Endothelial cell of umbilical vein (primary cell): ENCODE measurements around the gene LDLRAD4. TPM values are rescaled to one million over a fixed set of nuclear protein-coding genes. Genes with fewer than 3 reads are reported as not detected.

Source experiments
- BruUV-seq: library from RNA; stranded (reverse); fragments of 400-500 nt; replicated peaks from 2 replicates; lab custom pipeline; 2021; lab: Mats Ljungman, UMichigan
- CTCF ChIA-PET: fragments of 300-600, 350-600 bp; sonication (Branson Sonifier 250); formaldehyde crosslinking; loops from one replicate; lab custom pipeline; 2021; ENCODE audit warnings: antibody characterized with exemption, inconsistent platforms; lab: Charles Lee
- POLR2A ChIA-PET: fragments of 300-600, 350-600 bp; sonication (Branson Sonifier 250); formaldehyde crosslinking; loops from one replicate; lab custom pipeline; 2021; ENCODE audit warnings: antibody characterized with exemption, inconsistent platforms; lab: Charles Lee
- DNase-seq: peaks from one replicate; pipeline ENCODE4 v3.0.0-alpha.2; 2011; ENCODE audit warnings: low read depth, low spot score
- FAIRE-seq: peaks from 2 replicates; lab custom pipeline; 2011; peaks lifted over from hg19 to GRCh38; lab: Jason Lieb, UNC
- H2AFZ ChIP-seq: 2 replicates; pipeline ENCODE4 v1.6.0; 2012; ENCODE audit warnings: low read depth, low read length, control low read depth, inconsistent platforms
- H3K27ac ChIP-seq: 2 replicates; pipeline ENCODE4 v1.5.1; 2011; ENCODE audit warnings: low read depth, mild to moderate bottlenecking, control low read depth, low read length, moderate library complexity; ENCODE audit not compliant: insufficient read depth
- H3K27me3 ChIP-seq, 2 experiments: 2 replicates each; pipeline versions ENCODE4 v1.6.0 to v1.6.1; 2011; ENCODE audit warnings: low read length in 2 of 2, mixed read lengths in 1 of 2; ENCODE audit not compliant: control insufficient read depth in 2 of 2, insufficient read depth in 2 of 2
- H3K36me3 ChIP-seq, 2 experiments: 2 replicates in 1 of 2; 3 replicates in 1 of 2; pipeline ENCODE4 v1.5.1; 2011; ENCODE audit warnings: low read length in 2 of 2, mild to moderate bottlenecking in 1 of 2, moderate library complexity in 1 of 2; ENCODE audit not compliant: control insufficient read depth in 2 of 2, insufficient read depth in 2 of 2; ENCODE audit errors: extremely low read depth in 1 of 2
- H3K4me1 ChIP-seq: 3 replicates; pipeline ENCODE4 v1.5.1; 2011; ENCODE audit warnings: mild to moderate bottlenecking, low read length; ENCODE audit not compliant: control insufficient read depth, insufficient read depth; ENCODE audit errors: extremely low read depth
- H3K4me2 ChIP-seq: 2 replicates; pipeline ENCODE4 v1.6.1; 2011; ENCODE audit warnings: low read length, control low read depth, mixed read lengths; ENCODE audit not compliant: insufficient read depth
- H3K4me3 ChIP-seq, 3 experiments: fragments of 200-600 bp in 1 of 3; sonication (generic), shearing (Covaris generic) in 1 of 3; replicated peaks in 1 of 3; 2 replicates each; pipeline ENCODE4 v1.5.1; 2011 to 2016; ENCODE audit warnings: control low read depth in 3 of 3, low read length in 3 of 3, mild to moderate bottlenecking in 2 of 3, inconsistent platforms in 1 of 3, low read depth in 1 of 3, moderate library complexity in 1 of 3; ENCODE audit not compliant: insufficient read depth in 1 of 3
- H3K79me2 ChIP-seq: 2 replicates; pipeline ENCODE4 v1.6.0; 2012; ENCODE audit warnings: low read length, inconsistent platforms; ENCODE audit not compliant: control insufficient read depth, insufficient read depth
- H3K9ac ChIP-seq: replicated peaks from 2 replicates; pipeline ENCODE3; 2011; ENCODE audit warnings: low read length, control low read depth; ENCODE audit not compliant: insufficient read depth; ENCODE audit errors: extremely low read depth
- H3K9me1 ChIP-seq: replicated peaks from 3 replicates; pipeline ENCODE4 v1.6.0; 2011; ENCODE audit warnings: mild to moderate bottlenecking, low read length; ENCODE audit not compliant: control insufficient read depth, insufficient read depth; ENCODE audit errors: extremely low read depth
- H3K9me3 ChIP-seq: replicated peaks from 2 replicates; pipeline ENCODE4 v1.5.1; 2012; ENCODE audit warnings: low read length, inconsistent platforms; ENCODE audit not compliant: control insufficient read depth, insufficient read depth
- H4K20me1 ChIP-seq: replicated peaks from 2 replicates; pipeline ENCODE3; 2011; ENCODE audit warnings: mild to moderate bottlenecking, low read length; ENCODE audit not compliant: control insufficient read depth, insufficient read depth; ENCODE audit errors: extremely low read depth
- CTCF ChIP-seq, 2 donors: IDR thresholded peaks; 1 replicate in 1 of 2; 2 replicates in 1 of 2; pipeline ENCODE4 v1.5.1; 2011; ENCODE audit warnings: low read length in 2 of 2, mild to moderate bottlenecking in 2 of 2, moderate library complexity in 2 of 2, control low read depth in 1 of 2, inconsistent platforms in 1 of 2, low read depth in 1 of 2; ENCODE audit not compliant: insufficient read depth in 1 of 2; ENCODE audit errors: extremely low read depth in 1 of 2
- EZH2 ChIP-seq: IDR thresholded peaks from 2 replicates; pipeline ENCODE4 v1.6.1; 2012; ENCODE audit warnings: borderline replicate concordance, low read depth, mild to moderate bottlenecking, moderate library complexity, low read length, inconsistent platforms; ENCODE audit not compliant: severe bottlenecking
- FOS ChIP-seq: IDR thresholded peaks from 2 replicates; pipeline ENCODE4 v1.6.1; 2011; ENCODE audit warnings: mild to moderate bottlenecking, low read length, moderate library complexity, borderline replicate concordance; ENCODE audit not compliant: insufficient read depth
- GATA2 ChIP-seq: IDR thresholded peaks from 2 replicates; pipeline ENCODE4 v1.7.0; 2011; ENCODE audit warnings: low read depth, mild to moderate bottlenecking, moderate library complexity, mixed read lengths, low read length; ENCODE audit not compliant: insufficient read length, insufficient read depth
- JUN ChIP-seq: IDR thresholded peaks from 2 replicates; pipeline ENCODE4 v1.6.1; 2011; ENCODE audit warnings: borderline replicate concordance, low read depth; ENCODE audit not compliant: insufficient read length, insufficient read depth
- MYC ChIP-seq: IDR thresholded peaks from one replicate; pipeline ENCODE4 v1.6.1; 2011; ENCODE audit warnings: mild to moderate bottlenecking, low read depth, low read length
- POLR2A ChIP-seq: IDR thresholded peaks from 2 replicates; pipeline ENCODE4 v1.6.1; 2012; ENCODE audit warnings: low read depth, mild to moderate bottlenecking, control low read depth, low read length
- POLR2AphosphoS5 ChIP-seq: IDR thresholded peaks from 2 replicates; pipeline ENCODE4 v1.6.1; 2012; ENCODE audit warnings: low read depth, mild to moderate bottlenecking, control low read depth, low read length, moderate library complexity; ENCODE audit not compliant: insufficient read depth
- dilution Hi-C: fragments of 300-500 bp; cut with MboI; formaldehyde crosslinking; loops from one replicate; pipeline ENCODE4 v1.15.0; 2019; ENCODE audit warnings: low sequenced_read_pairs; ENCODE audit not compliant: extremely low pct_ligation_motif_present
- intact Hi-C: fragments of 100-400 bp; cut with micrococcal nuclease; formaldehyde crosslinking; loops from one replicate; pipeline ENCODE4 v1.10.0; 2022
- polyA plus RNA-seq, 4 experiments: library from polyadenylated mRNA; depleted of rRNA in 3 of 4; stranded (reverse) in 3 of 4; unstranded in 1 of 4; fragments of >200 nt; gene quantifications; 2 replicates each; pipeline versions ENCODE4 v1.2.1 to v1.2.3, GENCODE V29; 2011 to 2012; ENCODE audit warnings: missing spikeins in 1 of 4
- total RNA-seq: library from RNA; stranded (reverse); gene quantifications from 2 replicates; pipeline ENCODE4 v1.2.3, GENCODE V29; 2021
- TF ChIP-seq, protein P1 (sequence below): IDR thresholded peaks from 2 replicates; pipeline ENCODE4 v1.6.1; 2011; ENCODE audit not compliant: insufficient read depth, insufficient read length

The LDLRAD4 gene
- total and polyA plus RNA-seq, 2 donors (not counting 3 experiments of a cell fraction or from before 2014, with no cell fraction given), result 5.2 to 6.5 TPM

GRCh38 chr18:13443552-13443951 is 225.0 kb downstream of the LDLRAD4 start:
- Histone ChIP-seq H2AFZ (peak overlapping the region; percentile 50), H3K79me2 (no peaks in the 10 kb centered on the region), H4K20me1 (no peaks in the 10 kb centered on the region), H3K4me2 (no peak overlapping the region), H3K27ac (no peak overlapping the region), H3K27me3 (no peaks in the 10 kb centered on the region), H3K9ac (no peak overlapping the region), H3K9me3 (no peaks in the 10 kb centered on the region), H3K4me3 (no peak overlapping the region), H3K9me1 (no peaks in the 10 kb centered on the region), H3K36me3 (no peaks in the 10 kb centered on the region), H3K4me1 (no peaks in the 10 kb centered on the region)
- intact Hi-C loops (no loop called here), dilution Hi-C loops (no loop called here)
- TF ChIP-seq FOS (no peak), POLR2AphosphoS5 (no peak), GATA2 (no peak), MYC (no peak), CTCF (IDR thresholded peaks at IDR 0.05; ENCODE audit: extremely low read depth in 1 of 2, insufficient read depth in 1 of 2, low read depth in 1 of 2, low read length in 2 of 2) (no peak), POLR2A (no peak), EZH2 (no peak), JUN (no peak)
- TF ChIP-seq, protein P1, sequence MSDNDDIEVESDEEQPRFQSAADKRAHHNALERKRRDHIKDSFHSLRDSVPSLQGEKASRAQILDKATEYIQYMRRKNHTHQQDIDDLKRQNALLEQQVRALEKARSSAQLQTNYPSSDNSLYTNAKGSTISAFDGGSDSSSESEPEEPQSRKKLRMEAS, result no peak
- POLR2A ChIA-PET, result no interaction called here
- no peak for FAIRE-seq
- CTCF ChIA-PET, result no interaction called here
- no peak for DNase-seq
- no TSS peak for BruUV-seq
